ENCODE data around the gene SNX33.

GRCh38 chr15:75606026-75606425 is 41.7 kb upstream of the SNX33 start:
- TF ChIP-seq CTCF (IDR thresholded peaks at IDR 0.05 in 4 of 5, conservative IDR thresholded peaks at IDR 0.05 in 1 of 5): no peak
- no peak for TF ChIP-seq POLR2A (IDR thresholded peaks at IDR 0.05)
